Measurements from ENCODE around the gene EPSTI1. TPM values are rescaled to one million over a fixed set of nuclear protein-coding genes. Genes with fewer than 3 reads are reported as not detected.
A peak's percentile ranks its signal among the peaks of the same experiment; 100 is the strongest.

EPSTI1 gene
- total RNA-seq, 1 experiment from 2014 or later: 11.4 TPM

DNA sequence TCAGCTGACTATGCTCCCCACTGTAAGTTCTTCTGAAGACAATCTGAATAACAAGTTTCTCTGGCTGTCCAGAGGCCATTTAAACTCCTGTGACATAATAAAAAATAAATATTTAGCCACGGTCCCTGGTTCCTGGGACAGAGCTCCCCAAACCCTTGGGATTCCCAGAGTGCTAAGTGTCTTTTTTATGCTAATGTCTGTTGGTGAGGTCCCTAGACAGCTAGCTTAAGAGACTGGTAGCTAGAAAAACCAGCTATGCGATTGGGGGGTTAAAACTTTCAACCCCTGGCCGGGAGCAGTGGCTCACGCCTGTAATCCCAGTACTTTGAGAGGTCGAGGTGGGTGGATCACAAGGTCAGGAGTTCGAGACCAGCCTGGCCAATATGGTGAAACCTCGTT is 5.9 kb downstream of the EPSTI1 start:
- no peak for DNase-seq
- Histone ChIP-seq H3K4me3 (ENCODE audit: low read length) (no peak overlapping the region), H4K20me1 (ENCODE audit: insufficient read depth, low read depth, low read length) (no peaks in the 10 kb centered on the region), H3K27me3 (ENCODE audit: low read length) (no peaks in the 10 kb centered on the region), H2AFZ (ENCODE audit: low read length) (no peak overlapping the region), H3K9me2 (replicated peaks; ENCODE audit: insufficient read depth, low read length) (no peaks in the 10 kb centered on the region), H3K36me3 (ENCODE audit: insufficient read depth, low read length) (no peaks in the 10 kb centered on the region), H3K9ac (ENCODE audit: low read length) (no peak overlapping the region), H3K79me2 (ENCODE audit: low read length) (no peaks in the 10 kb centered on the region), H3K27ac (ENCODE audit: low read length) (no peak overlapping the region), H3K4me1 (ENCODE audit: low read length) (peaks cover 64% of the 10 kb centered on the region), H3K9me3 (ENCODE audit: low read length) (no peaks in the 10 kb centered on the region), H3K4me2 (ENCODE audit: low read depth, low read length, poor library complexity, severe bottlenecking) (no peak overlapping the region)

DNA sequence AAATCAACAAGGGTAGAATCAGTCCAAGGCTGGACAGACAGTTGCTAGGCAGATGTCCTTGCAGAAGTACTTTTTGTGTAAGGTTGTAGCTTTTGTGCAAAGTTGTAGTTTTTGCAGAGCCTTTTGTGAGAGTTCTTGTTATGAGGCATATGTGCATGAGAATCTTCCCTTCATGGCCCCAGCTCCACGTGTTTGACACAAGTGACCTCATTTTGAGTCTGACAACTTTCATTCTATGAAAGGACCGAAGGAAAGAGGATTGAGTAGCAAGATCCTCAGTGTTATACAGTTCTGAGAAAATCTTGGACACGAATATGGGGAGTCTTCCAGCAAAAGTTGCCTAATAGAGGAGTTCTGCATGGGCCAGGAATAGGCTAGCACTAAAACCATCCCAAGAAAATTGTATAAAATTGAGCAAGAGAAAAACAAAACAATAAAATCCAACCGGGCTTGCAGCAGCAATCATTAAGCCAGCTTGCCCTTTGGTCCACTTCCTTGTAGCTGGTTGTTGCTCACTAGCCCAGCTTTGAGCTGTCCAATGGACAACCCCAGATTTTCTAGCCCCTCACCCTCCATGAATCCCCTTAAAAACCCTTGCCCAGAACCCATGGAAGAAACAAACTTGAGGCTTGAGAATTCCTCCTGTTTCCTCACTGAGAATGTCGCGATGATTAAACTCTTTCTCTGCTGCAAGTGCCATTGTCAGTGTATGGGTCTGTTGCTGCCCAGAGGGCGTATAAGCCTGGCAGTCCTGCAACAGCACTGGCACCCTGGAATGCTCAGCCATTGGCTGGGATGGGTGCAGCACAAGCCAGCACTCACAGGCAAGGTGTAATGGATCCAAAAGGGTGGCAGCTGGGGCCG is 6.5 kb downstream of the EPSTI1 start:
- no peaks in the 10 kb centered on the region for H3K79me2 ChIP-seq (ENCODE audit: low read length)
- DNase-seq: no peak
- no peaks in the 10 kb centered on the region for H3K36me3 ChIP-seq (ENCODE audit: insufficient read depth, low read length)
- H3K4me1 ChIP-seq (ENCODE audit: low read length): peaks cover 58% of the 10 kb centered on the region
- no peak overlapping the region for H3K4me3 ChIP-seq (ENCODE audit: low read length)
- H3K9ac ChIP-seq (ENCODE audit: low read length): no peak overlapping the region
- H3K27me3 ChIP-seq (ENCODE audit: low read length): no peaks in the 10 kb centered on the region
- no peaks in the 10 kb centered on the region for H3K9me2 ChIP-seq (replicated peaks; ENCODE audit: insufficient read depth, low read length)
- H3K4me2 ChIP-seq (ENCODE audit: low read depth, low read length, poor library complexity, severe bottlenecking): no peak overlapping the region
- no peaks in the 10 kb centered on the region for H3K9me3 ChIP-seq (ENCODE audit: low read length)
- peak overlapping the region; percentile 60; the same call in 1 of the 2 replicates for H2AFZ ChIP-seq (ENCODE audit: low read length)
- H3K27ac ChIP-seq (ENCODE audit: low read length): peak overlapping the region; percentile 46; the same call in 1 of the 2 replicates
- no peaks in the 10 kb centered on the region for H4K20me1 ChIP-seq (ENCODE audit: insufficient read depth, low read depth, low read length)

DNA sequence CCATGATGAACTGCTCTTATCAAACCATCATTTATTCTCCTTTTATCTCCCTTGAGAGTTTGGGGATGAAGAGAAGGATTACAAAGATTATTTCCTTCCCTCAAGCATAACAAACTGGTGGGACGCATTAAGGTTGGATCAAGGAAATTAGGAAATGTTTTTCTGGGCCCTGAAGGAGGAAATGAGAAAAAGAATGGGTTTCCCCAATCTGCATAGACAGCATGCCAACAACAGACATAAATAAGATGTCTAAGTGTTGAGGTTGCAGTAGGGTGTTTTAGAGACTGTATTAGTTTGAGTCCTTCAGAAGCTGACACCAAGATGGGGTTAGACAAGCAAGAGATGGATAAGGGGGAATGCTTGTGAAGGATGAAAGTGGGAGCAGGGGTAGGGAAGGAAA is 7.3 kb downstream of the EPSTI1 start:
- Histone ChIP-seq H3K9me2 (replicated peaks; ENCODE audit: insufficient read depth, low read length) (no peaks in the 10 kb centered on the region), H3K9ac (ENCODE audit: low read length) (no peak overlapping the region), H4K20me1 (ENCODE audit: insufficient read depth, low read depth, low read length) (no peaks in the 10 kb centered on the region), H3K4me1 (ENCODE audit: low read length) (peaks cover 49% of the 10 kb centered on the region), H3K79me2 (ENCODE audit: low read length) (no peaks in the 10 kb centered on the region), H3K36me3 (ENCODE audit: insufficient read depth, low read length) (no peaks in the 10 kb centered on the region), H3K9me3 (ENCODE audit: low read length) (no peaks in the 10 kb centered on the region), H3K27ac (ENCODE audit: low read length) (peak overlapping the region; percentile 46; the same call in 1 of the 2 replicates), H2AFZ (ENCODE audit: low read length) (no peak overlapping the region), H3K4me3 (ENCODE audit: low read length) (no peak overlapping the region), H3K27me3 (ENCODE audit: low read length) (no peaks in the 10 kb centered on the region), H3K4me2 (ENCODE audit: low read depth, low read length, poor library complexity, severe bottlenecking) (no peak overlapping the region)
- no peak for DNase-seq

DNA sequence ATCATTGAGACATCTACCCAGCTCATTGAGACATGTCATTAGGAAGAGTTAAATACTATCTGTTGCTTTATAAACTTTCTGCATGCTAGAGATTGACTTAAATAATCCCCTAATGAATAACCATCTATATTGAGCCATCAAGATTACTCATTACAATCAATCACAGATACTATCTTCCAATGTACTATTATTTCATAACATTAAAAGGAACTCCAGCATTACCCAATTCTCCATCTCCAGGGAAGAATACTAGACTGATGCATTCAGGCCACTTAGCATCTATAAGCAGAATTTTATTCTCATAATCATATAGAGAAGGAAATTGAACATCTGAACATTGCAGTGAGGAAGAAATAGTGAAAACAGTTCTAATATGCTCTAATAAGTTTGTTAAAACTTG is 8.0 kb downstream of the EPSTI1 start:
- no peak for DNase-seq
- Histone ChIP-seq H3K4me1 (ENCODE audit: low read length) (peaks cover 46% of the 10 kb centered on the region), H3K9me3 (ENCODE audit: low read length) (no peaks in the 10 kb centered on the region), H4K20me1 (ENCODE audit: insufficient read depth, low read depth, low read length) (no peaks in the 10 kb centered on the region), H2AFZ (ENCODE audit: low read length) (no peak overlapping the region), H3K4me3 (ENCODE audit: low read length) (no peak overlapping the region), H3K9me2 (replicated peaks; ENCODE audit: insufficient read depth, low read length) (no peaks in the 10 kb centered on the region), H3K27ac (ENCODE audit: low read length) (peak overlapping the region; percentile 46; the same call in 1 of the 2 replicates), H3K79me2 (ENCODE audit: low read length) (no peaks in the 10 kb centered on the region), H3K27me3 (ENCODE audit: low read length) (no peaks in the 10 kb centered on the region), H3K4me2 (ENCODE audit: low read depth, low read length, poor library complexity, severe bottlenecking) (no peak overlapping the region), H3K36me3 (ENCODE audit: insufficient read depth, low read length) (no peaks in the 10 kb centered on the region), H3K9ac (ENCODE audit: low read length) (no peak overlapping the region)

DNA sequence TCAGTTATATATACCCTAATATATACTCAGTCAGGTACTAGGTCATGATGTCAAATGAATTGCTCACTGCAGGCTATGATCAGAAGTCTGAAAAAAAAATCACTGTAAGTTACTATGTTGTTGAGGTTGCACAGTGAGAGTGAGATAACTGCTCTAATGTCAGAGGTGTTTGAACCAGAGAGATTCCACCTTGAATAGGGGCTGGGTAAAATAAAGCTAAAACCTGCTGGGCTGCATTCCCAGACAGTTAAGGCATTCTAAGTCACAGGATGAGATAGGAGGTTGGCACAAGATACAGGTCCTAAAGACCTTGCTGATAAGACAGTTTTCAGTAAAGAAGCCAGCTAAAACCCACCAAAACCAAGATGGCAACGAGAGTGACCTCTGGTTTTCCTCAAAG is 10.2 kb downstream of the EPSTI1 start:
- Histone ChIP-seq H3K4me3 (ENCODE audit: low read length) (no peak overlapping the region), H2AFZ (ENCODE audit: low read length) (0 out of 2 replicates have a peak overlapping the region, but pooled peaks have one; percentile 38), H3K9ac (ENCODE audit: low read length) (no peak overlapping the region), H3K9me2 (replicated peaks; ENCODE audit: insufficient read depth, low read length) (no peaks in the 10 kb centered on the region), H3K9me3 (ENCODE audit: low read length) (no peaks in the 10 kb centered on the region), H3K27me3 (ENCODE audit: low read length) (no peaks in the 10 kb centered on the region), H3K79me2 (ENCODE audit: low read length) (no peaks in the 10 kb centered on the region), H3K27ac (ENCODE audit: low read length) (peak overlapping the region; percentile 72), H3K36me3 (ENCODE audit: insufficient read depth, low read length) (no peaks in the 10 kb centered on the region), H3K4me1 (ENCODE audit: low read length) (peaks cover 53% of the 10 kb centered on the region), H3K4me2 (ENCODE audit: low read depth, low read length, poor library complexity, severe bottlenecking) (peak overlapping the region; percentile 60), H4K20me1 (ENCODE audit: insufficient read depth, low read depth, low read length) (no peaks in the 10 kb centered on the region)
- no peak for DNase-seq

DNA sequence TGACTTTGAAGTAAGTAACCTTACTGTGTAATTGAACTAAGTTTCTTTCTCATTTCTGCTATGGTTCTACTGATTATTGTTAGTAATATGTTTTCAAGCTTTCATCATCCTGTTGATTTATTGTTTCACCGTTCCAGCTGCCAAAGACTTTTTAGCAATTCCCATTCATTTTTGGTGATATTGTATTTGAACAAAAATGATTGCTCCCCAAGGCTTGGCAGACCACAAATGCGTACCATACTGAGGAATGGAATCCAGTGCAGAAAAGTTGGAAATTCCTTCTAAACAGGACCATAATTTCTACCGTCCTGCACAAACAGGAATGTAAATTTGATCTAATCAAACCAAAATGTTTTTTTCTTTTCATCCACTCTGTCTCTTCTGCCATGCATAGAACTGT is 10.7 kb downstream of the EPSTI1 start:
- H3K36me3 ChIP-seq (ENCODE audit: insufficient read depth, low read length): no peaks in the 10 kb centered on the region
- no peaks in the 10 kb centered on the region for H3K27me3 ChIP-seq (ENCODE audit: low read length)
- H3K27ac ChIP-seq (ENCODE audit: low read length): peak overlapping the region; percentile 72; the same call in 1 of the 2 replicates
- H3K4me3 ChIP-seq (ENCODE audit: low read length): no peak overlapping the region
- H3K9ac ChIP-seq (ENCODE audit: low read length): no peak overlapping the region
- H3K4me2 ChIP-seq (ENCODE audit: low read depth, low read length, poor library complexity, severe bottlenecking): no peak overlapping the region
- peaks cover 58% of the 10 kb centered on the region for H3K4me1 ChIP-seq (ENCODE audit: low read length)
- no peaks in the 10 kb centered on the region for H4K20me1 ChIP-seq (ENCODE audit: insufficient read depth, low read depth, low read length)
- H3K9me3 ChIP-seq (ENCODE audit: low read length): no peaks in the 10 kb centered on the region
- H2AFZ ChIP-seq (ENCODE audit: low read length): peak overlapping the region; percentile 2; the same call in 1 of the 2 replicates
- no peaks in the 10 kb centered on the region for H3K79me2 ChIP-seq (ENCODE audit: low read length)
- no peaks in the 10 kb centered on the region for H3K9me2 ChIP-seq (replicated peaks; ENCODE audit: insufficient read depth, low read length)
- DNase-seq: no peak

DNA sequence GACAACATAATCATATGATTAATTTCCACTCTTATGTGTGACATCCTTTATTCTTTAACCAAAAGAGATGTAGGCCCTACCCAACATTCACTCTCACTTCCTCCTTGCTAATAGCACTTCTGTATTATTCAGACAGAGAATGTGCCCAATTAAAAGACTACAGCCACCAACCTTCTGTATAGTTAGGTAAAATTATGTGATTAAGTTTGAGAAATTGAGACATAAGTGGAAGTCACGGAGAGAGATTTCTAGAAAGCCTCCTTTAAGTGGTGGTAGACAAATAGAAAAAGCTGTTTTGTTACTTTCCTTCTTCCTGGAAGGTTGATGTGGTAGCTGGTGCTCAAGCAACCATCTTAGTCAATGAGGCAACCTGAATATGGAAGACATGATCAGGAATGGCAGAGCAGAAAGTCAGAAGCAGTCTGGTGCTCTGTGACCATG is 14.8 kb downstream of the EPSTI1 start:
- Histone ChIP-seq H3K4me2 (ENCODE audit: low read depth, low read length, poor library complexity, severe bottlenecking) (no peak overlapping the region), H3K4me1 (ENCODE audit: low read length) (peaks cover 49% of the 10 kb centered on the region), H3K27me3 (ENCODE audit: low read length) (no peaks in the 10 kb centered on the region), H3K4me3 (ENCODE audit: low read length) (no peak overlapping the region), H3K27ac (ENCODE audit: low read length) (peak overlapping the region; percentile 75), H3K9ac (ENCODE audit: low read length) (no peak overlapping the region), H2AFZ (ENCODE audit: low read length) (no peak overlapping the region), H3K36me3 (ENCODE audit: insufficient read depth, low read length) (no peaks in the 10 kb centered on the region), H3K9me2 (replicated peaks; ENCODE audit: insufficient read depth, low read length) (no peaks in the 10 kb centered on the region), H4K20me1 (ENCODE audit: insufficient read depth, low read depth, low read length) (no peaks in the 10 kb centered on the region), H3K79me2 (ENCODE audit: low read length) (no peaks in the 10 kb centered on the region), H3K9me3 (ENCODE audit: low read length) (no peaks in the 10 kb centered on the region)
- DNase-seq: peak; percentile 79

DNA sequence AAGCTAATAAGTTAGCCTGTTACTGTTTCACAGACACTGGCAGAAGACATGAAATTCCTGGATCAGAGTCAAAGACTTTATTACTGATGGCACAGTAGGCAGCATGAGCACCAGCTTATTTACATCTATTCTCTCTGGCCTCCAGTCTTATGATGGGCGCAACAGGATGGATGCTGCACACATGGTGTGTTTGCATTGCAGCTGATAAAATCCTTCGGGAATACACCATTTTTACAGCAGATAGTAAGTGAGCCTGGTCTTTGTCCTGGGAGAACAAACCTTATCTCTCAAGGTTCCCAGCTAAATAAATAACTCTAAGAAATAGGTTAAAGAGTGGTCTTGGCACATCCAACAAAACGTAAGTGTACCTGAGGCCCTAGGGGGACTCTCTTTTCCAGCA is 16.0 kb downstream of the EPSTI1 start:
- Histone ChIP-seq H3K27ac (ENCODE audit: low read length) (peak overlapping the region; percentile 75), H3K4me1 (ENCODE audit: low read length) (peaks cover 50% of the 10 kb centered on the region), H2AFZ (ENCODE audit: low read length) (no peak overlapping the region), H4K20me1 (ENCODE audit: insufficient read depth, low read depth, low read length) (no peaks in the 10 kb centered on the region), H3K36me3 (ENCODE audit: insufficient read depth, low read length) (no peaks in the 10 kb centered on the region), H3K9me3 (ENCODE audit: low read length) (no peaks in the 10 kb centered on the region), H3K4me3 (ENCODE audit: low read length) (no peak overlapping the region), H3K9me2 (replicated peaks; ENCODE audit: insufficient read depth, low read length) (no peaks in the 10 kb centered on the region), H3K79me2 (ENCODE audit: low read length) (no peaks in the 10 kb centered on the region), H3K27me3 (ENCODE audit: low read length) (no peaks in the 10 kb centered on the region), H3K9ac (ENCODE audit: low read length) (no peak overlapping the region), H3K4me2 (ENCODE audit: low read depth, low read length, poor library complexity, severe bottlenecking) (no peak overlapping the region)
- no peak for DNase-seq
